ENCODE measurements around the gene ITPRIPL1.

ITPRIPL1 gene

DNA sequence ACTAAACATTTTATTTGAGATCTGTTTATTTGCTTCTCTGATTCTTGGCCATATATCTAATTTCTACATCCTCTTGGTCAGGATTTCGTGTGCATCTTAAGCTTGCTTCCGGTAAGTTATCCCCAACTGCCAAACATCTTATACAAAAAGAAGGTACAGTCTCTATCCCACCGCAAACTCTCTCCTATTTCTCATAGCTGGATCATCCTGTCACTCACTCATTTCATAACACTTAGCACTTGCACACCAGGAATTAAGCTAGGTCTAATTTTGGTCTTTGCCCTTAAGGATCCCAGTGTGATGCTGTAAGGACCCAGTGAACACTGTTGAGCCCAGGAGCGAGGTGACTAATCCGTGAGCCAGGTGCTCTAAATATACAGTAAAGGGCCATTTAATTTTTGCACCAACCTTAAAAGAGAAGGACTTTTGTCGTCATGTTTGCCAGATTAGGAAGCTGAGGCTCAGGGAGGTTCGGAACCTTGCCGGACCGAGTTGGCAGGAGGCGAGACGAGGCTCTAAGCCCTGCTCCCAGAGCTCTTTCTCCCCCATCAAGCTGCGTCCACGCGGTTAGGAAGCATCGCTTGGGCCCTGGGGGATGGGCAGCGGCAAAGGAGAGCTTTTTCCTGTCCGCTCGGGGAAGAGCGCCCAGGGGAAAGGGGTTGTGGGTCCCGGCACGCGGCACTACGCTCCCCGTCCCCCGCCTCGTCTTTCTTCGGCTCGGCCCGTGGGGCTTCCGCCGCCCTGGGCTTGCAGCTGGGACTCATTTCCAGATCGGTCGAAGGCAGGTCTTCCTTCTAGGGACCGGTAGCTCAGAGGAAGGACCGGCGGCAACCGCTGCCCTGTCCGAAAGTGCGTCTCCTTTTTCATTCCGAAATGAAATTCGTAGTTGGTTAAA is 4.1 kb upstream of the ITPRIPL1 start:
- peak; percentile 48 for DNase-seq (ENCODE audit: low spot score)

DNA sequence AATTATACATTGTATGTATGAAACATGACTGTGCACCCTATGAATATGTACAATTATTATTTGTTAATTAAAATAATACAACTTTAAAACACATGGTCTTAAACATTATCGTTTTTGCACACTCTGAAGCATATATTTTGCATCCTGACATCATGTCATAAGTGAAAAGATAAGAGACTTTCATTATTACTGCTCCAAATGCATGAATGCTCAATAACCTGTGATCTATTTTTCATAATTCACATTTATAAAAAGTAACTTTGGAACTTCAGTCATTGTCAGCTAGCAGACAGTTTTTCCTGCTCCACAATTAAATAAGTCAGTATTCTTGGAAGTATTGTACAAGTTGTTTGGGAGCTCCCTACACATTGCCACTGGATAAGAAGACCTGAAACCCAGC is 1.3 kb upstream of the ITPRIPL1 start:
- DNase-seq (ENCODE audit: low spot score): no peak

DNA sequence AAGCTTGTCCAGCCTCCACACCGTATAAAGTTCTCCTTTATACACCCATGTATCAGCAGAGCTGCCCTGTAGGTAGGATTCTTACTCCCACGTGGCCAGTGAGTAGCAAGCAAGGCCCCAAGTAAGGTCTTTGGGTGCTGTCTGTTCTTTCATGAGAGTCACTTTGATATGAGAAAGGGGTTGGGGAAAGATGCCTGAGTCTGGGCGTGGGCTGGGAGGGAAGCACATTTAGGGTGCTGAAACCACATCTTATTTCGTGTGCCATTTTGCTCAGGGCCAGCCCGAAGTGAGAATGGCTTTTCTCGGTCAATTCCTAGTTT is 436 bp upstream of the ITPRIPL1 start:
- DNase-seq (ENCODE audit: low spot score): no peak

DNA sequence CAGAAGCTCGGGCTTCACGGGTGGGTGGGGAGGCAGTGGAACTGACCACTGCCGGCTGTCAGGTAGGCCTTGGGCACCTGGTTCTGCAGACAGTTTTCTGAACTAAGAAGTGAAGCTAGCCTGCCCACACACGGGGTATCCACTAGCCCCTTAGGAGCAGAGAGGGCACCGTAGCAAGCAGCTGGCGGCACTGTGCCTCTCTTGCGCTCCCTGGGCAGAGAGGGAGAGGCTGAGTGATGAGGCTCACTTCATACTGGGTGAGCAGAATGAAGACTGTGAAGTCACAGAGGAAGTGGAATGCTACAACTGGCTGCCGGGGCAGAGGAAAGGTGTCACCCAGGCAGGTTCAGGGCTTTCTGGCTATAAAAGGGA is 753 bp downstream of the ITPRIPL1 start:
- no peak for DNase-seq (ENCODE audit: low spot score)

DNA sequence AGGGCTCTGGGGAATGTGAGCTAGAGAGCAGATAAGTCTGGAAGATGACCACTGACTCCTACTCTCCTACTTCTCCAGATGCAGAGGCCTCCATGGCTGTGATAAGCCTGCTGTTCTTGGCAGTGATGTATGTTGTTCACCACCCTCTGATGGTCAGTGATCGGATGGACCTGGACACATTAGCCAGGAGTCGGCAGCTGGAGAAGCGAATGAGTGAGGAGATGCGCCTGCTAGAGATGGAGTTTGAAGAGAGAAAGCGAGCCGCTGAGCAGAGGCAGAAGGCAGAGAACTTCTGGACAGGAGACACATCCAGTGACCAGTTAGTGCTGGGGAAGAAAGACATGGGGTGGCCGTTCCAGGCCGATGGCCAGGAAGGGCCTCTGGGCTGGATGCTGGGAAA is 1.4 kb downstream of the ITPRIPL1 start:
- no peak for DNase-seq (ENCODE audit: low spot score)

DNA sequence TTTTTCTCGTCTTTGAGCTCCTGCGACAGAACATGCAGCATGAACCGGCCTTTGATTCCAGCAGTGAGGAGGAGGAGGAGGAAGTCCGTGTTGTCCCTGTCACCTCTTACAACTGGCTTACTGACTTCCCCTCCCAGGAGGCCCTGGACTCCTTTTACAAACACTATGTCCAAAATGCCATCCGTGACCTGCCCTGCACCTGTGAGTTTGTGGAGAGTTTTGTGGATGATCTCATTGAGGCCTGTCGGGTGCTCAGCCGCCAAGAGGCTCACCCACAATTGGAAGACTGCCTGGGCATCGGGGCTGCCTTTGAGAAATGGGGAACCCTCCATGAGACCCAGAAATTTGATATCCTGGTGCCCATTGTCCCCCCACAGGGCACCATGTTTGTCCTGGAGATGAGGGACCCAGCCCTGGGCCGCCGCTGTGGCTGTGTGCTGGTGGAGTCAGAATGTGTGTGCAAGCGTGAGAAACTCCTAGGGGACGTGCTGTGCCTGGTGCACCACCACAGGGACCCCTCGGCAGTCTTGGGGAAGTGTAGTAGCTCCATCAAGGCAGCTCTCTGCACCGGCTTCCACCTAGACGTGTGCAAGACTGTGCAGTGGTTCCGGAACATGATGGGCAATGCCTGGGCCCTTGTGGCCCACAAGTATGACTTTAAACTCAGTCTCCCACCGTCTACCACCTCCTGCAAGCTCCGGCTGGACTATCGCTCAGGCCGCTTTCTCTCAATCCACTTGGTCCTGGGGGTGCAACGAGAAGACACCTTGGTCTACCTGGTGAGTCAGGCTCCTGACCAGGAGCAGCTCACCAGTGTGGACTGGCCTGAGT is 2.1 kb downstream of the ITPRIPL1 start:
- DNase-seq (ENCODE audit: low spot score): no peak

DNA sequence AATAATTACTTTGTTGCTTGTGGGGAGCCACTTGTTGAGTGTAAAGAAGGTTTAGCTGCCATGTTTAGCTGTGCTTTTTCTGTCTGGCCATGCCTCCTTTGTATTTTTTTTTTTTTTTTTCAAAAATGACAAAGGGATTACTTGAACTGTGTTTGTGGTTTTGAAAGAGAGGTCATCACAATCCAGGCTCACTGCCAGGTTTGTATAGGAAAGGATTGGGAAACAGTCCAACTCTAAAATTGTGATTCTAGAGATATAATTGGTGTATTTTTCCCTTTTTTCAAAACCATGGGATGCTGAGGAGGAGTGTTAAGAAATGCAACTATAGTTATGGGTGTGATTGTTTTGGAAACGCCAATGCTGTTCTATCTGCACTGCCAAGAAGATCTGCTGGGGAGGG is 4.3 kb downstream of the ITPRIPL1 start:
- DNase-seq (ENCODE audit: low spot score): no peak

DNA sequence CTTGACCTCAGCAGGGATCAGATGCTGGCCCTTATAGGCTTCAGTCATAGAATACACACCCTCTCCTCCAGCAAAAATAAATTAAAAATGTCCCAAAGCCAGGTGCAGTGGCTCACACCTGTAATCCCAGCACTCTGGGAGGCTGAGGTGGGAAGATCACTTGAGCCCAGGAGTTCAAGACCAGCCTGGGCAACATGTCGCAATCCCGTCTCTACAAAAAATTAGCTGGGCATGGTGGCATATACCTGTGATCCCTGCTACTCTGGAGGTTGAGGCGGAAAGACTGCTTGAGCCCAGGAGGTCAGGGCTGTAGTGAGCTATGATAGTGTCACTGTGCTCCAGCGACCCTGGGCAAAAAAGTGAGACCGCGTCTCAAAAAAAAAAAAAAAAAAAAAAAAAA is 4.8 kb downstream of the ITPRIPL1 start:
- no peak for DNase-seq (ENCODE audit: low spot score)

DNA sequence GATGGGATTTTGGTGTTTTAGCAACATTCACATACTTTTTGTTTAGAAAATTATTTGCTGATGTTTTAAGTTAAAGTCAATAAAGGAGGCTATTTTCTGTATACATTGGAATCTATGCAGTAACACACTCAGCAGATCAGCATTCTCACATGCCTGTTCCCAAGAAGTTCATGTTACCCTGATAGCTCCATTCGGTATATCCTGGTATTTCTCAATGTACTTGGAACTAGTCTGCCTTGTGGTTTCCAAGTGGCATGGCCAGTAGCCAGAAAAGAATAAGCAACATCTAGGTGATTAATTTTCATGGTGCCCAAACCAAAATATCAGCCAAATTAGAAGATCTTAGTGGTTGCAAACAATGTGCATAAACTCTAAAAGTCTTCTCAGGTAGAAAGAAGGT is 5.3 kb downstream of the ITPRIPL1 start:
- no peak for DNase-seq (ENCODE audit: low spot score)

DNA sequence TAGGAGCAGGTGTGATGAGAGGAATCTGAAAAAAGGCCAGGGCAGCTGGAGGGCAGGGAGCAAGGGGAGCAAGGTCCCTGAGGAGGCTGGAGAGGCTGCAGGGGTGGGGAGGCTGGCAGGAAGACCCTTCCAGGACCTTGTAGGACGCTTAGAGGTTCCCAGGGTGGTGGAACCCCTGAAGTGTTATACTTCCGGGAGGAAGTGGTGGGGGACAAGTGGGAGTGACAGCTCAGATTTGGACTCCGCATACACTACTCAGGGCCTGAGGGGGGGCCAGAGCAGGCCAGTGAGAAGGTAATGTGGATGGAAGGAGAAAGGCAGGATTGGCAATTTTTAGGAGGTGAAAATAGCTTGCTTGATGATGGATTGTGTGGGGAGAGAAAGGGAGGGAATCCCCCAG is 8.6 kb downstream of the ITPRIPL1 start:
- DNase-seq (ENCODE audit: low spot score): no peak

DNA sequence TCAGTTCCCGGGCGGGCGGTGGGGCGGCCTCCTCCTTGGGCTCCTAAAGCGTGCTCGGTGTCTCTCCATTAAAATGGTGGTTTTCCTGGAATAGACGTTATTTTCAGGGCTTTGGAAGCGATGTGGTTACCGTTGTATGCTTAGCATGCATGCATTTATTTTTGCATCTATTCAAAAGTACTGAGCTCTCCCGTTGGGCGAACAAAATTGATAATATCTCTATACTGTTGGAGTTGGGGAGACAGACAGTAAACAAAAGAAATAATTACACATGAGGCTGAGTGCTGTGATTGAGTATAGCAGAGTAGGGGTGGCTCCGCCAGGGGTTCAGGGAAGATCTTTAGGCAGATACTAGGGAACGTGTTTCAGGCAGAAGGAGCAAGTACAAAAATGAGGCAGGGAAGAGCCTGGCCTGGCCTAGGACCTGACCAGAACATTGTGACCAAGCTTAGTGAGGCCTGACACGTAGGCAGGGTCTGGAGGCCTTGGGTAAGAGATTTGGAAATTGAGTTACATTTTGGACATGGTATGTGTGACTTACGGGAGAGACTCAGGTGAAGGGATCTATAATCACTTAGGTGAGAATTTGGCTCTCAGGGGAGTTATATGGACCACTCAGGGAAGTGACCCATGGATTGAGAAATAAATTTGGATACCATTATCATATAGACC is 11.1 kb downstream of the ITPRIPL1 start:
- DNase-seq (ENCODE audit: low spot score): no peak

DNA sequence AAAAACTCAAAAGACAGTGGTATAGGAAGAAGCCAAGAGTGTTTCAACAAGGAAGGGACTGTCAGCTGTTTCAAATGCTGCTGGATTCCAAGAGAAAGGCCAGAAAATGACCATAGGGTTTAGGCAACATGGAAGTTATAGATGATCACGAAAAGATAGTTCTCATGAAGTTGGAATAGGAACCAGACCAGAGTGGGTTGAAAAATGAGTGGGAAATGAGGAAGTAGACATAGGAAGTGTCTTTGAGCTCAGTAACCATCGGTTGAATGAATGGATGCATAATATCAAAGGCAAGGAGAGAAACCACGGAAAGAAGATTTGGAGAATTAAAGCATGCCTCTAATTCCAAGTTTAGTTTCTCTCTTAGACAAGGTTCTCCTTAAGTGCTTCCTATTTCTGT is 11.8 kb downstream of the ITPRIPL1 start:
- DNase-seq (ENCODE audit: low spot score): no peak

DNA sequence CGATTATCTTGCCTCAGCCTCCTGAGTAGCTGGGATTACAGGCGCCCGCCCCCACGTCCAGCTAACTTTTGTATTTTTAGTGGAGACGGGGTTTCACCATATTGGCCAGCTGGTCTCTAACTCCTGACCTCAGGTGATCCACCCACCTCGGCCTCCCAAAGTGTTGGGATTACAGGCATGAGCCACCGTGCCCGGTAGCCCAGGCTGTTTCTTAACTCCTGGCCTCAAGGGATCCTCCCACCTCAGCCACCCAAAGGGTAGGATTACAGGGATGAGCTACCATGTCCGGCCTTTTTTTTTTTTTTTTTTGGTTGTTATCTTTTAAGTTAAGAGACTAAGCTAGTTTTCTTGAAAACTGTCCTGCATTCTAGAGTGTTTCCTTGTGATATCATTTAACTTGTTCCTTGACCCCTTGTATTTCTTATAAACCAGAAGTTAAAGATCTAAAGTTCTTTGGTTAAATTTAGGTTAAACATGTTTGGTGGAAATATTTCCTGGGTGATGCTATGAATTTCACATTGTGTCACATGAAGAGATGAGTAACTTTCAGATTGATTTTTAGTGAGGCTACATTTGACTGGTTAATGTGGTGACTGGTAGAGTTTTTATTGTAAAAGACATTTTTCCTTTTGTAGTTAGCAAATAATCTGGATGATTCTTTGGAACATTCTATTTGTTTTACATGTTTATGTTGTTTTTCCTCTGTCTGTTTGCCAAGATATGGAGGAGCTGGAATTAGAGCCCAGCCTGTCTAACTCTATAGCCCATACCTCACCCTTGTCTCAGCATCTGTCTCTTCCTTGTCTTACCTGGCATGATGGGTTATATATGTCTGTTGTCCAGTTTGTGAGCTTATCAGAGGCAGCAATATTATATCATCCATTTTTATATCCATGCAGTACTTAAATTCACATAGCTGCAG is 15.6 kb downstream of the ITPRIPL1 start:
- DNase-seq (ENCODE audit: low spot score): no peak

DNA sequence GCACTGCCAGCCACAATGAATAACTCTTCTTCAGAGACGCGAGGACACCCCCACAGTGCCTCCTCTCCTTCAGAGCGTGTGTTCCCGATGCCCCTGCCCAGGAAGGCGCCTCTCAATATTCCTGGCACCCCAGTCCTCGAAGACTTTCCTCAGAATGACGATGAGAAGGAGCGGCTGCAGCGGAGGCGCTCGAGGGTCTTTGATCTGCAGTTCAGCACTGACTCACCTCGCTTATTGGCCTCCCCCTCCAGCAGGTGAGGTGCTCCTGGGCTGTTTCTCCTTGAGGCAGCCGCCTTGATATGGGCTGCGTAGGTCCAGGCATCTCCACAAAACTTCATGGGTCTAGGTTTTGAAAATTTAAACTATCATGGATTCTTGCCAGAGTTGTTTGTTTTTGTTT is 16.5 kb downstream of the ITPRIPL1 start:
- DNase-seq (ENCODE audit: low spot score): no peak

DNA sequence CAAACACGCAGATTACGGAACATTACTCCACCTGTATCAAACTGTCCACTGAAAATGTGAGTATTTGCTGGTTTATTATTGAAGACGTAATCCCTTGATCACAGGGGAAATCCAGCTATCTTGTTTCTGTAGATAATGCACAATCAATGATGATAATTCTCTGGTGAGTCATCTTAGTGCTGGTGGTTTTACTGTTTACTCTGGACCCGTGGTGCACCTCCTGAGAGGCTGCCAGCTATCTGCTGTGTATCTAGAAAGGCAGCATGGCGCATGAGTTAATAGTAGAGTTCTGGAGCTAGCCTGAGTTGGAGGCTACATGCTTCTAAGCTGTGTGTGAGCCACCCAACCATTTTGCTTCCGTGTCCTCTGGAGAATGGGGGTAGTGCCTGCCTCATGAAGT is 17.0 kb downstream of the ITPRIPL1 start:
- no peak for DNase-seq (ENCODE audit: low spot score)

DNA sequence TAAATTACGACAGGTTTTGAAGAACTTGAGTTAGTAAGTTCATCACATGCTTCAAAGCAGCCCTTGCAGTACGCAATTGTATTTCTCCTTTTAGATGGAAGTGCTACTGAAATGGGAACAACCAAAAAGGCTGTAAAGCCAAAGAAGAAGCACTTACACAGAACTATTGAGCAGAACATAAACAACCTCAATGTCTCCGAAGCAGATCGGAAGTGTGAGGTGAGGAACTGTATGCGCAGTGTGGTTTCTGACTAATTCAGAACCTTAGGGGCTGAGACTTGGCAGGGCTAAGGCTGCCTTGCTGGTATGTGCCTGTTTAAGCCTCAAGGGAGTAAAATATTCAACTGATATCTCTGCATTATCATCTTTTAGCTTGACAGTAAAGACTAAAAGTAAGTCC is 18.9 kb downstream of the ITPRIPL1 start:
- DNase-seq (ENCODE audit: low spot score): no peak

DNA sequence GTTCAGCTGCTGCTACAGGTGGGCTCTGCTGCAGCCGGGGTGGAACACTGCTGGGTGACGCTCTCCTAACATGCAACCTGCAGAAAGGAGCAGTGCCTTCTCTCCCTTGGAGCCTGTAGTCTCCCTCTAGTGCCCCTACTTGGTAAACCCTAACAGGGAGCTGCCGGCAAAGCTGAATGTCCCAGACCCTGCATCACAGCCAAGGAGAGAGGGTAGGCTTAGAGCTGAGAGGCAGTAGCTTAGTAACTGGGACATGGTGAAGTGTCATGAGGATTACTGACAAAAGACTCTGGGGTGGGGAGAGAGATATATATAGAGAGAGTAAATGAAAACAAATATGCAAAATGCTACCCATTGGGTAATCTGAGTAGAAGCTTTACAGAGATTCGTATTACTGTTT is 20.3 kb downstream of the ITPRIPL1 start:
- DNase-seq (ENCODE audit: low spot score): peak; percentile 27

DNA sequence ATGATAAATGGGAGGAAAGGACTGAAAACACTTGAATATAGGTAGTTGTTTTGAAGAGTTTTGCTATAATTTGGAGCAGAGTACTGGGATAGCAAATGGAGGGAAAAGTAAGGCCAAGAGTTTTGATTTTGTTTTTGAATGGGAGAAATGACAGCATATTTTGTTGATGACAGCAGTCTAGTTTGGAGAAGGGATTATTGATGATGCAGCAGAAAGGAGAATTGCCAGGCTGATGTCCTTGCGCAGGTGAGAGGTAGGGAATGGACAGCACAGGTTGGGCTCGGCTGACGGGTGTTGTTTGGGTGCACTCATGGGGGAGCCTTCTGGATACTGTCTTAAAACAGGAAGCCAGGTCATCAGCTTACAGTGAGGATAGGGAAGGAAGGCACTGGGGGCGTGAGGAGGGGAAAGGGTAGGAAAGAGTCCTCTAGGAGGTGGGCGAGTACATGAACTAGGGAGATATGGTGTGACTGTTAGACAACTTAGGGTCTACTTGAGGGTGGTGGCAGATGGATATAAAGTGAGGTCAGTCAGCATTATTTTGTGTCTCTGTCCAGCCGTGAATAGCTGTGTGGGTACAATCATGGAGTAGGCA is 20.8 kb downstream of the ITPRIPL1 start:
- no peak for DNase-seq (ENCODE audit: low spot score)

DNA sequence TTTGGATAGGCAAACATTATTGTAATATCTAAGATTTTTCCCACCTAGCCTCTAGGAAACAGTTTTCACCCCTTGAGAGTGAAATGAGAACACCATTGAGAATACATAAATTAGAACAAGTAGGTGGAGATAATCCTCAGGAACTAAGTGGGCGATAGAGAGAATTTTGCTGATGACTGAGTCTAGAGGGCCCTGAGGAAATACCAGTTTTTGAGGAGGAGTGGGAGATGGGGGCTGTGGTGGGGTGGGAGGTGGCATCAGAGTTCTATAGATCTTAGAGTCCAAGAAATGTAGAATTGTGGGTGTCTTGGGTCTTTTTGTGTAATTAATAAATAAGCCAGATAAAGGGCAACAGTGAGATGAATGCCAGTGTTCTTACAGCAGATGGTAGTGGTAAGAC is 22.3 kb downstream of the ITPRIPL1 start:
- no peak for DNase-seq (ENCODE audit: low spot score)

DNA sequence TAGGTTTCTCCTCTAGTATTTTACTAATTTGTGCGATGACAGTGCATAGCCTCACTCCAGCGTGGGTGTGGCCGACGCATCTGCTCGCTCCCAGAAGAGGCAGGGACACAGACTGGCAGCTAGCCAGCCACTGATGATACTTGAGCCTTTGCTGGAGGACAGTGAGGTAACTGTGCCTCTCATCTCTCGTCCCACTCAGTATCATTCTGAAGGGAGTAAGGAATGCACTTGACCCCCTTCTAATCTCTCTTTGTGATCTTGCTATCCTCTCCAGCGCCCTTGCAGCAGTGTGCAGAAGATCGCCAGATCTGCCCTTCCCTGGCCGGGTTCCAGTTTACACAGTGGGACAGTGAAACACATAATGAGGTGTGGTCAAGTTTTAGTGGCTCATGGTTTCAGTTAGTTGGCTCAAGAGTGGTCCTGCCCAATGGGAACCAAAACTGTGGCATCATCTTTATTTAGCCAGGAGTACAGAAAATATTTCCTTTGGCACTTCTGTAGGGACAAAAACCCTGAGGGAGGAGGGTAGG is 28.0 kb downstream of the ITPRIPL1 start:
- no peak for DNase-seq (ENCODE audit: low spot score)

DNA sequence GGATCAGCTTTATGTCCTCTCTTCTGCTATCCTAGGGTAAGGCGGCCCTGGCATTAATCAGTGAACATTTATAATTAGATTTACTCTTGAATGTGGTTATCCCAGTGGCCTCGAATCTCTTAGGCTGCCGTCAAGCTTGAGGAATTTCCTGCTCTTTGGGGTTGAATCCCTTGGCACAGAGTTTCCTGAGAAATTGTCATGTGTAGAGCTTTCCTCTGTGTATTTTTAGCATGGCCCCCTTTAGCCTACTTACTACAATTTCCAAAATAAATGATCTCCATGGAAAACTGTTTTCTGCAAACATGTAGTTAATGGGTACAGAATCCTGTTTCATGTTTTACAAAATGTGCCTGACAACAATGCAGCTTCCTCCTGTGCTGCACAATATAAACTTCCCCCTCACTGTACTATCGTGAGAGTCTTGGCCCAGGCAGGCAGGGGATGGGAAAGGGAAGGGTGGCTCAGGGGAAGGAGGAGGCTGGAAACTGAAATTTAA is 28.5 kb downstream of the ITPRIPL1 start:
- no peak for DNase-seq (ENCODE audit: low spot score)
